CD14-positive monocyte (primary cell): ENCODE results near the gene STIP1. TPM values are rescaled to one million over a fixed set of nuclear protein-coding genes. Genes with fewer than 3 reads are reported as not detected.

Experiments used
- DNase-seq, 3 donors: peaks; one replicate each; pipeline ENCODE4 v3.0.0-alpha.2; 2011 to 2022
- H2AFZ ChIP-seq: 2 replicates; pipeline ENCODE4 v1.6.0; 2012; ENCODE audit warnings: mild to moderate bottlenecking, low read depth, low read length, inconsistent platforms; ENCODE audit not compliant: insufficient read depth, poor library complexity, severe bottlenecking
- H3K27ac ChIP-seq, 2 donors: 1 replicate in 1 of 2; 2 replicates in 1 of 2; pipeline ENCODE4 v1.5.1; 2012 to 2013; ENCODE audit warnings: low read length in 2 of 2, control low read depth in 1 of 2, inconsistent platforms in 1 of 2, low read depth in 1 of 2, mild to moderate bottlenecking in 1 of 2
- H3K27me3 ChIP-seq, 2 donors: one replicate each; pipeline versions ENCODE4 v1.6.0 to v1.6.1; 2011 to 2013; ENCODE audit warnings: low read length in 2 of 2; ENCODE audit not compliant: control insufficient read depth in 2 of 2, insufficient read depth in 2 of 2
- H3K36me3 ChIP-seq, 2 donors: replicated peaks in 1 of 2; 1 replicate in 1 of 2; 2 replicates in 1 of 2; pipeline versions ENCODE4 v1.5.1 to v1.6.1; 2012 to 2013; ENCODE audit warnings: low read length in 2 of 2, control low read depth in 1 of 2, inconsistent platforms in 1 of 2, mild to moderate bottlenecking in 1 of 2; ENCODE audit not compliant: insufficient read depth in 2 of 2, control insufficient read depth in 1 of 2
- H3K4me1 ChIP-seq, 2 donors: 1 replicate in 1 of 2; 2 replicates in 1 of 2; pipeline versions ENCODE4 v1.5.1 to v1.6.1; 2012 to 2013; ENCODE audit warnings: low read length in 2 of 2, control low read depth in 1 of 2, inconsistent platforms in 1 of 2, mild to moderate bottlenecking in 1 of 2, moderate library complexity in 1 of 2; ENCODE audit not compliant: insufficient read depth in 2 of 2, control insufficient read depth in 1 of 2
- H3K4me2 ChIP-seq: replicated peaks from 2 replicates; pipeline ENCODE3; 2012; ENCODE audit warnings: low read length, moderate library complexity, mild to moderate bottlenecking; ENCODE audit not compliant: poor library complexity, severe bottlenecking; ENCODE audit errors: extremely low read depth
- H3K4me3 ChIP-seq, 3 experiments: fragments of 200-600 bp in 1 of 3; sonication (generic) in 1 of 3; replicated peaks in 1 of 3; 1 replicate in 2 of 3; 2 replicates in 1 of 3; pipeline ENCODE4 v1.5.1; 2011 to 2013; ENCODE audit warnings: low read length in 3 of 3, mild to moderate bottlenecking in 3 of 3, control low read depth in 2 of 3, low read depth in 2 of 3, inconsistent platforms in 1 of 3, moderate library complexity in 1 of 3
- H3K79me2 ChIP-seq: 2 replicates; pipeline ENCODE4 v1.6.0; 2012; ENCODE audit warnings: mild to moderate bottlenecking, control low read depth, inconsistent platforms, low read length, moderate library complexity; ENCODE audit not compliant: insufficient read depth
- H3K9ac ChIP-seq: 2 replicates; pipeline ENCODE4 v1.6.0; 2017; ENCODE audit warnings: low read length, mild to moderate bottlenecking; ENCODE audit not compliant: insufficient read depth, poor library complexity, severe bottlenecking
- H3K9me3 ChIP-seq, 2 donors: replicated peaks in 1 of 2; 1 replicate in 1 of 2; 2 replicates in 1 of 2; pipeline versions ENCODE4 v1.5.1 to v1.6.1; 2012 to 2013; ENCODE audit warnings: low read length in 2 of 2, control low read depth in 1 of 2; ENCODE audit not compliant: control insufficient read depth in 1 of 2, insufficient read depth in 1 of 2
- H4K20me1 ChIP-seq: 2 replicates; pipeline ENCODE4 v1.6.0; 2012; ENCODE audit warnings: mild to moderate bottlenecking, low read length, control low read depth, moderate library complexity; ENCODE audit not compliant: insufficient read depth
- H3K27ac Mint-ChIP-seq, 7 donors: one replicate each; pipeline ENCODE4 v1.8.0; 2020; ENCODE audit warnings: mild to moderate bottlenecking in 7 of 7, mixed read lengths in 7 of 7, moderate library complexity in 6 of 7, inconsistent platforms in 2 of 7
- H3K27me3 Mint-ChIP-seq, 3 donors: one replicate each; pipeline ENCODE4 v1.8.0; 2021 to 2022; ENCODE audit warnings: low read depth in 3 of 3, mild to moderate bottlenecking in 3 of 3, mixed read lengths in 3 of 3, moderate library complexity in 3 of 3, inconsistent platforms in 1 of 3
- H3K36me3 Mint-ChIP-seq, 2 donors: one replicate each; pipeline ENCODE4 v1.8.0; 2020; ENCODE audit warnings: mixed read lengths in 2 of 2, inconsistent platforms in 1 of 2, mild to moderate bottlenecking in 1 of 2
- H3K4me1 Mint-ChIP-seq: one replicate; pipeline ENCODE4 v1.8.0; 2020; ENCODE audit warnings: mild to moderate bottlenecking, mixed read lengths
- H3K4me3 Mint-ChIP-seq, 2 donors: one replicate each; pipeline ENCODE4 v1.8.0; 2020; ENCODE audit warnings: mild to moderate bottlenecking in 2 of 2, mixed read lengths in 2 of 2, moderate library complexity in 1 of 2
- H3K9me3 Mint-ChIP-seq, 7 donors: one replicate each; pipeline ENCODE4 v1.8.0; 2020 to 2022; ENCODE audit warnings: mixed read lengths in 7 of 7, mild to moderate bottlenecking in 6 of 7, moderate library complexity in 6 of 7, inconsistent platforms in 2 of 7
- WGBS: methylation state at CpG from one replicate; pipeline ENCODE4 v1.1.5; 2013; ENCODE audit warnings: missing lambda C conversion rate; ENCODE audit not compliant: insufficient coverage; 5-methylcytosine and 5-hydroxymethylcytosine counted together
- intact Hi-C, 2 donors: fragments of 100-400 bp; cut with micrococcal nuclease; formaldehyde crosslinking; loops; one replicate each; pipeline versions ENCODE4 v1.15.0 to v1.15.1; 2023
- polyA plus RNA-seq, 3 donors: library from polyadenylated mRNA; depleted of rRNA in 1 of 3; unstranded in 2 of 3; stranded (reverse) in 1 of 3; fragments of 300-500 nt in 2 of 3; fragments of >200 nt in 1 of 3; fragmentation: Illumina TruSeq in 2 of 3; gene quantifications; 1 replicate in 2 of 3; 2 replicates in 1 of 3; pipeline ENCODE4 v1.2.3, GENCODE V29; 2012 to 2021
- TF ChIP-seq, protein P1 (sequence below): fragments of 200-600 bp; IDR thresholded peaks from one replicate; pipeline ENCODE4 v1.8.0; 2022; ENCODE audit warnings: antibody characterized with exemption, mild to moderate bottlenecking

Gene STIP1
- polyA plus RNA-seq, 3 donors: 44.5 to 52.0 (median 51.1) TPM

GRCh38 chr11:64208086-64208795 is 22.3 kb downstream of the STIP1 start:
- peaks cover 50% of the 10 kb centered on the region for H3K4me1 Mint-ChIP-seq
- H3K36me3 ChIP-seq: peaks cover 56 to 57% of the 10 kb centered on the region in 2 donors

More at GRCh38 chr11:64208086-64208795, 22.3 kb downstream of the STIP1 start:
- Histone ChIP-seq H2AFZ (no peak overlapping the region), H4K20me1 (peaks cover 61% of the 10 kb centered on the region), H3K9ac (peak overlapping the region; percentile 97), H3K4me2 (peak overlapping the region; percentile 94), H3K27me3 (no peaks in the 10 kb centered on the region), H3K4me1 (peaks cover 43 to 55% of the 10 kb centered on the region in 2 donors), H3K79me2 (peaks cover 65% of the 10 kb centered on the region), H3K9me3 (no peaks in the 10 kb centered on the region), H3K27ac (peak overlapping the region; percentile 98 to 99), H3K4me3 (peak overlapping the region; percentile 62 to 100 (median 98))
- Mint-ChIP-seq H3K36me3 (peaks cover 54 to 60% of the 10 kb centered on the region in 2 donors), H3K9me3 (peaks cover 0 to 1% (median 0%) of the 10 kb centered on the region in 7 donors), H3K27ac (peak overlapping the region; percentile 97 to 99 (median 98)), H3K4me3 (peak overlapping the region; percentile 98), H3K27me3 (peaks cover 0 to 2% (median 0%) of the 10 kb centered on the region in 3 donors)
- WGBS: 64% methylated on average over 20 of the region's 23 CpGs
- no peak for DNase-seq
- intact Hi-C loops: loop anchor here (5.0 kb wide), 1 partner anchor 34 kb away; the partner anchor contains the start of gene FKBP2 (in 2 of the 2)
- TF ChIP-seq, protein P1, sequence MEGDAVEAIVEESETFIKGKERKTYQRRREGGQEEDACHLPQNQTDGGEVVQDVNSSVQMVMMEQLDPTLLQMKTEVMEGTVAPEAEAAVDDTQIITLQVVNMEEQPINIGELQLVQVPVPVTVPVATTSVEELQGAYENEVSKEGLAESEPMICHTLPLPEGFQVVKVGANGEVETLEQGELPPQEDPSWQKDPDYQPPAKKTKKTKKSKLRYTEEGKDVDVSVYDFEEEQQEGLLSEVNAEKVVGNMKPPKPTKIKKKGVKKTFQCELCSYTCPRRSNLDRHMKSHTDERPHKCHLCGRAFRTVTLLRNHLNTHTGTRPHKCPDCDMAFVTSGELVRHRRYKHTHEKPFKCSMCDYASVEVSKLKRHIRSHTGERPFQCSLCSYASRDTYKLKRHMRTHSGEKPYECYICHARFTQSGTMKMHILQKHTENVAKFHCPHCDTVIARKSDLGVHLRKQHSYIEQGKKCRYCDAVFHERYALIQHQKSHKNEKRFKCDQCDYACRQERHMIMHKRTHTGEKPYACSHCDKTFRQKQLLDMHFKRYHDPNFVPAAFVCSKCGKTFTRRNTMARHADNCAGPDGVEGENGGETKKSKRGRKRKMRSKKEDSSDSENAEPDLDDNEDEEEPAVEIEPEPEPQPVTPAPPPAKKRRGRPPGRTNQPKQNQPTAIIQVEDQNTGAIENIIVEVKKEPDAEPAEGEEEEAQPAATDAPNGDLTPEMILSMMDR: no peak
